ENCODE measurements around the gene CCDC183. TPM values are rescaled to one million over a fixed set of nuclear protein-coding genes. Genes with fewer than 3 reads are reported as not detected.
"Not testable (repeated sequence)": the region's sequence is repeated elsewhere in the genome, so short reads cannot be mapped to it uniquely, and the experiment has no call there.

The CCDC183 gene
- total RNA-seq, 1 experiment from 2014 or later = not detected

DNA sequence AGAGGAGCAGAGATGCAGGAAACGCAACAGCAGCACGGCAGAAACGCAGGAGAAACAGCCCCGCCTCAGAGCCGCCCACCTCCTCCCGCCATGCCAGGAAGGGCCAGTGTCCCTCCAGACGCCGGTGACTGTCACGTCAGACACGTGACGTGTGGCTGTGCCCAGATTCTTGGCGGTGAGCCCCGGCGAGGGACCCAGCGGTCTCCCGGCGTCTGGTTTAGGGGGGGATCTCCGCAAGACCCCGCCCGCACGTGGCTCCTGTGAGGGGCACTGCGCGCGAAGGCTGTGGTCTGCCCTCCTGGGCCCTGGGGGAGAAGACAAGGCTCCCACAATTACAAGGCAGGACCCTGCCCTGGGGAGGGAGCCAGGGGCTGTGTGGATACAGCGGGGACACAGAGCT lies 35.7 kb upstream of the CCDC183 start:
- no peak for DNase-seq (ENCODE audit: low read depth)

DNA sequence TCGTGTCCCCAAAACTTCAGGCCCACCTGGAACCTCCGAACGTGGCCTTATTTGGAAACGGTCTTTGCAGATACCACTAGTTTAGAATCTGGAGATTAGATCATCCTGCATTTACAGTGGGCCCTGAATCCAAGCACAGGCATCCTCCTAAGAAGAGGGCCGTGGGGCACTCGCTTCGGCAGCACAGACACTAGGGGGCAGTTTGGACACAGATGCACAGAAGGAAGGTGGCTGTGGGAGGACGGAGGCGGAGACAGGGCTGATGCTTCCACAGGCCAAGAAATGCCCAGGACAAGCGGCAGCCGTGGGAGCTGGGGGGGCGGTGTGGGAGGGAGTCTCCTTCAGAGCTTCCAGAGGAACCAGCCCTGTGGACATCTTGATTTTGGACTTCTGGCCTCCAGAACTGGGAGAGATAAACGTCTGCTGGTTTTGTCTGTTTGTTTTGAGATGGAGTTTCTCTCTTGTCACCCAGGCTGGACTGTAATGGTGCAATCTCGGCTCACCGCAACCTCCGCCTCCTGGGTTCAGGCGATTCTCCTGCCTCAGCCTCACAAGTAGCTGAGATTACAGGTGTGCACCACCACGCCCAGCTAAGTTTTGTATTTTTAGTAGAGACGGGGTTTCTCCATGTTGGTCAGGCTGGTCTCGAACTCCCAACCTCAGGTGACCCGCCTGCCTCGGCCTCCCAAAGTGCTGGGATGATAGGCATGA lies 35.1 kb upstream of the CCDC183 start:
- DNase-seq (ENCODE audit: low read depth) = peak; percentile 61

DNA sequence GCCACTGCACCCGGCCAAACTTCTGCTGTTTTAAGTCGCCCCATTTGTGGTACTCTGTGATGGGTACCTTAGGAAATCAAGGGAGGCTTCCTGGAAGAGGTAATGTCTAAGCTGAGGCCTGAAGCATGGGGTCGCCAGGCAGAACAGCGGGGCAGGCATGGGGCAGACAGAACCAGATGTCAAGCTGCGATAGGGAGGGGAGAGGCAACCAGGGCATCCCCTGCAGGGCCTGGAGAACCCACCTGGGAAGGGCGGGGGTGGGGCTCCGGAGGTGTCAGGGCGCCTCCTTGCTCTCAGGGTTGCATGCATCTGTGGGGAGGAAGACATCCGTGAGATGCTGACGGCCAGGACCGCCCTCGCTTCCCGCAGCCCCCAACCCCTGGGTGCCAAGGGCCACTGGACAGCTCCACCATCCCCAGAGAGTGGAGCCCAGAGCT lies 34.6 kb upstream of the CCDC183 start:
- no peak for DNase-seq (ENCODE audit: low read depth)

DNA sequence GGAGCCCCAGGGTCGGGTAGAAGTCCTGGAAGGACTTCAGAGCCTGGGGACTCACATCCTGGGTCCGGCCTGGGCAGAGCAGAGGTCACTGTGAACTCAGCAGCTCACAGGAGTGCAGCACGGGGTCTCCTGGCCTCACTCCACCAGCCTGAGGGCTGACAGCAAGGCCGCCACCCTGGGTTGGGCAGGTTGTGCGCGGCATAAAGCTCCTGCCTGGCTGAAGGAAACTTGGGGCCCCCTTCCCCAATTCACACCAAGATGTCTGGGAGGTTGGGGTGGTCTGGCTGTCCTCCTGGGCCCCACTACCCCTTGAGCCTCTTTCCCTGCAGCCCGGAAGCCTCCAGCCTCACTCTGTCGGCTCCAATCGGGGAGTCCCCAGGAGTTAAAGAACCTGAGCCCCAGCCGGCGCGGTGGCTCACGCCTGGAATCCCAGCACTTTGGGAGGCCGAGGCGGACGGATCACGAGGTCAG lies 33.9 kb upstream of the CCDC183 start:
- DNase-seq (ENCODE audit: low read depth) = no peak

DNA sequence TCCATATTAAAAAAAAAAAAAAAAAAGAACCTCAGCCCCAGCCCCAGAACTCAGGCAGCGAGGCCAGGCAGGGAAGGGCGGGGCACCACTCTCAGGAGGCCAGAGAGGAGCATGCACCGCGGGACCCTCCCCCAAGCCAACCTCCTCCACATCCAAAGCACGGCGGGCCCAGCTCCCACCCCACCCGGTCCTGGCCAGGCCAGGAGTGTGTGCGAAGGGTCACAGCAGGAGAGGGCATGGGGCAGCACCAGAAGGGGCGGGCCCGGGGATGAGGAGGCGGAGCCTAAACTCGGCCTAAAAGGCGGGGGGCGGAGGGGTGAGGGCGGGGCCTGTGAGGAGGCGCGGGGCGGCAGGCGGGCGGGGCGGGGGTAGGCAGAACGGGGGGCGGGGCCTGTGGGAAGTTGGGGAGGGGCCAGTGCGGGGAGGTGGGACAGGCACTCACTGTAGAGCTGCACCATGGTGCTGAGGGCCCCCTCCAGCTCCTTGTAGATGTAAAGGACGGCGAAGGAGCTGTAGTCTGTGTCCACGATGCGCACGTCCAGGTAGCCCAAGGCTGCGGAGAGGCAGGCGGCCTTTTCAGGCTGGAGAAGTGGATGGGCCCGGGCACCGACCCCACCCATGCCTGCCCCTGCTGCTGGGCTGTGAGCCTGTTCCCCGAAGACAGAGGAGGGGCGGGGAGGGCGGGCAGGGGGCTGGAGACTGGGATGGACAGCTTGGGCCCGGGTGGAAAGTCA lies 33.1 kb upstream of the CCDC183 start:
- DNase-seq (ENCODE audit: low read depth) = no peak

DNA sequence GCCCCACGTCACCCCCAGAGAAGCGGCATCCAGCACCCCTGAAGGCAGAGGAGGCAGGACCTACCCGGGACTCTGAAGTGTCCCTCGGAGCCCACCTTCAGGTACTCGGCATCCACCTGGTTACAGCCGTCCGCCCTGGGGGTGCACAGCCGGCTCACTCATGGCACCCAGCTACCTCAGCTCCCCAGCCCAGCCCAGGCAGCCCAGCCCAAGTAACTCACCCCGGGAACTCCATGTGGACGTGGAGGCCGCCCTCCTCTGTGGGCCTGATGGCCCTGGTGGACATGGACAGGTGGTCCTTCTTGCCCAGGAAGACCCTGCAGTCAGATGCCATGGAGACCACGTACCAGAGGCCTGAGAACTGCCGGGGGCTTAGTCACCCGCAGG lies 32.5 kb upstream of the CCDC183 start:
- DNase-seq (ENCODE audit: low read depth) = no peak

DNA sequence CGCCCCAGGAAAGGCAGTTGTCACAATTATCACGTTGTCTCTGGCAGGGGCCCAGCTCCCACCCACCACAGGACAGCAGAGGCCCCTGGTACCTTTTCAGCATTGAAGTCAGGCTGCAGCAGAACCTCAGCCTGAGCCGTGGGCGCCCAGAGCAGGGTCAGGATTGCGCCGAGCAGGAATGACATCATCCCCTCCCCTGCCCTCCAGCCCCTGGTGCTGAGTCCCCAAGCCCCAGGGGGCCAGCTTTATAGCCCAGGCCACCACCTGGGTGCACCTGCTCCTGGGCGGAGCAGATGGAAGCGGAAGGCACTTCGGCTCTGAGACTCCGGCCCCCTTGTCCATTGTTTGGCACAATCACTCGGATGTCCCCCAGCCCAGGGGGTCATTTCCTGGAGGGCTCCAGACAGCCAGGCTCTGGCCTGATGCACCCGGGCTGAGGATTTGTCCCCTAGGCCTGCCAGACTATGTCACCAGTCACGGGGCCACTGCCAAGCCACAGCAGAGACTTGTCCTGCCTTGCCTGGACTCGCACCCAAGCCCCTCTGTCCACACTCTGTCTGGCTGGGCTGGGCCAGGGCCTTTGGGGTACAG lies 31.7 kb upstream of the CCDC183 start, which contains the start of gene LCN15:
LCN15 (minus strand) TSS at position 218 of the 591 bp plus-strand sequence; CDS start at position 188, 30 bp downstream.
- DNase-seq (ENCODE audit: low read depth) = no peak

DNA sequence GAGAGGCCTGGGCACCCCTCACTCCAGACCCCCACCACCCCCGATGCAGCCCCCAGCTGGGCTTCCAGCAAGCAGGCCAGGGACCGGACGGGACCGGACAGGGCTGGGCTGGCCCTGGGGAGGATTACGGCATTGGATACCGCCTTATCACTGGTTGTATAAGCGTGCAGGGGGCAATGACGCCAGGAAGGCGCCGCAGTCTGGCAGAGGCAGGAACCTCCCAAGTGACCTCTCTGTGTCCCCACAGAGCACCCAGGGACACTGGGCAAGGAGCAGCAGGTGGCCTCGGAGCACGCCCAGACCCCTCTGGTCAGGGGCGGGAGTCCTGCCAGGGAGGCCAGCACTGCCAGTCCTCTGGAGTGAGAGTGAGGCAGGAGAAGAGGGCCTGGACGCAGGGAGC lies 31.1 kb upstream of the CCDC183 start:
- no peak for DNase-seq (ENCODE audit: low read depth)

DNA sequence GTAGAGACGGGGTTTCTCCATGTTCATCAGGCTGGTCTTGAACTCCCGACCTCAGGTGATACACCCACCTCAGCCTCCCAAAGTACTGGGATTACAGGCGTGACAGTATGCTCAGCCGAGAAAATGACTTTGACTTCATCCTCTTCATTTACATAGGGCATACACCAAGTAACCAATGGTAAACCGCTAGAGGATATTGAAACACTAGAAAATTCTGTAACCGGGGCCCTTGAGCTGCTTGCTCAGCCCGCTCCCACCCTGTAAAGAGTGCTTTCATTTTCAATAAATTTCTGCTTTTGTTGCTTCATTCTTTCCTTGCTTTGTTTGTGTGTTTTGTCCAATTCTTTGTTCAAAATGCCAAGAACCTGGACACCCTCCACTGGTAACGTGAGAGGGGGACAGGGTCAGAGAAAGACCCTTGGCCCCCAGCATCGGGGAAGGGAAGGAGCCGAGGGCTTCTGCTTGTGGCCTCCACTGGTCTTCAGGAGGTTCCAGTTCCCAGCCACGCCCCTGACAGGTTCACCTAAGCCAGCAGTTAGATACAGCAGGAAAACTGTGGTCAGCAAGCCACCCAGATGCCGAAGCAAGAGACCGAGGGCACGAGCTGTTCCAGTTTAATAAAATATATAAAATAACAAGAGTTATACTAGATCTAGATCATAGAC lies 30.3 kb upstream of the CCDC183 start:
- not testable (repeated sequence) for DNase-seq (ENCODE audit: low read depth)

DNA sequence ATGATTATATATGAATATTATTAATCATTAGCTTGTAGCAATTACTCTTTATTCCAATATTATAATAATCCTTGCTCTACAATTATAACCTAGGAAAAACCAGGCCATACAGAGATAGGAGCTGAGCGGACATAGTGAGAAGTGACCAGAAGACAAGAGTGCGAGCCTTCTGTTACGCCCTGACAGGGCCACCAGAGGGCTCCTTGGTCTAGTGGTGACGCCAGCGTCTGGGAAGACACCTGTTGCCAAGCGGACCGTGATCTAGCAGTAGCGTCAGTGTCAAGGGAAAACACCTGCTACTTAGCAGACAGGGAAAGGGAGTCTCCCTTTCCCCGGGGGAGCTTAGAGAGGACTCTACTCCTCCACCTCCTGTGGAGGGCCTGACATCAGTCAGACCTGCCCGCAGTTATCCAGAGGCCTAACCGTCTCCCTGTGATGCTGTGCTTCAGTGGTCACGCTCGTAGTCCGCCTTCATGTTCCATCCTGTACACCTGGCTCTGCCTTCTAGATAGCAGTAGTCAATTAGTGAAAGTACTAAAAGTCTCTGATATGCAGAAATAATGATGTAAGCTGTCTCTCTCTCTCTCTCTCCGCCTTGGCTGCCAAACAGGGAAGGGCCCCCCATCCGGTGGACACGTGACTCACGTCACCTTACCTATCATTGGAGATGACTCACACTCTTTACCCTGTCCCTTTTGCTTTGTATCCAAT lies 29.6 kb upstream of the CCDC183 start:
- peak; percentile 46 for DNase-seq (ENCODE audit: low read depth)

DNA sequence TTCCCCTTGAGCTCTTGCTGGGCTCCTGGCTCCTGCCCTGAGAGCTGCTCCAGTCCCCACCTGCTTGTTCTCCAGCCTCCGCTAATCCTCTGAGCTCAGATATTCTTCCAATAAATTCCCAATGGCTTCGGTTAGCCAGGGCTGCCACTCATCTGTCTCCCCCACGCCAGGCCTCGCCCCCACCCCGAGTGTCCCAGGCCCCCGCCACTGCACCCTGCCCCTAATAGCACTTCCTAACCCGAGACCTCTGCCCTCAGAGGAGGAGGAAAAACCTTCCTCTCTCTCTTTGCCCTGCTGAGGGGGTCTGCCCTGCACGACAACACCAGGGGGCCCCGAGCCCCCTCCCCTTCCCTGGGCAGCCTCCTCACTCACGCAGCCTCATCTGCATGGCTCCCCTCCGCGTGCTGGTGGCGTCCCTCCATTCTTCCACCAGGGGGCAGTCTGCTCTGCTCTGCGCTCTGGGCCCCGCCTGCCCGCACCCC lies 26.4 kb upstream of the CCDC183 start:
- no peak for DNase-seq (ENCODE audit: low read depth)

DNA sequence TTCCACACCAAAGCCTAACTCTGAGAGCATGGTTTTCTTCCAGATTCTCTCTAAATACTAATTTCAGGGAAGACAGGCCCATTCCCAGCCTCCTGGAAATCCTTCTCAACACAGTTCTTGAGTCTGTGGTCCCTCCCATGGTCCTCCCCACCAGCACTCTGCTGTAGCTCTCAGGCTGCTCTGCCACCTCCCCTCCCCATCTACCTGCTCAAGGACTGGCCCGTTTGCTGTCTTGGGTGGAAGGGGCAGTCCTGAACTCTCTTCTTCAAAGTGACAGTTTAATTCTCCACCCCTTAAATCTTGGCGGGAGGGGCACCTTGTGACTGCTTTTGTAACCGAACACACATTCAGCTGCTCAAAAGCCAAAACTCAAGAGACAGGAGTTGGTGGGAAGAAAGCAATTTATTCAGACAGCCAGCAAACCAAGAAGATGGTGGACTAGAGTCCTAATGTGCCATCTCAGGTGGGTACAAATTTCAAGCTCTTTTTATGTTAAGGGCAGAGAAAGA lies 24.2 kb upstream of the CCDC183 start:
- no peak for DNase-seq (ENCODE audit: low read depth)

DNA sequence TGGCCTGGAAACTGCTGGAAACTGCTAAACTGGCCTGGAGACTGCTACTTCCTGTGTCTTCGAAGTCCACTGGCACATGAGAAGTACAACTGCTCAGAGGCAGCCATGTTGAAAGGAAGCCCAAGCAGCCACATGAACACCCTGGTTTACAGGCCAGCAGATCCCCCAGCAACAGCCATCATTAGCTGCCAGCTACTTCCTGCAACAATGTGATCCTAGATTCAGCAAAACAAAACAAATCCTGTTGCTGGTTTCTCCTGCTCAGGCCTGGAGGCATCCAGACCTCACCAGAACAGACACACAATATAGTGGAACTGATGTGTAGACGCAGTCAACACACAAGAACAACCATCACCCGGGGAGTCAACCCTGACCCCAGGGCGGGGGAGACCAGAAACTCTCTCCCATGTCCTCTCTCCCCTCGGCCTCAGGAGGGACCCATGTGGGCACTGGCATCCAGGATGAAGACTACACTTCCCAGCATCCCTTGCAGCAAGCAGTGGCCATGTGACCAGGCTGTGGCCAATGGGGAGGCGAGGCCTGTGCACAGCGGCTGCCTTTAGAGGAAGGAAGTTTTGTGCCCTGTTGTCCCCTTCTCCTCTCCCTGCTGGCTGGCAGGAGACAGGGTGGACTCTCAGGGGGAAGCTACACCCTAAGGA lies 22.6 kb upstream of the CCDC183 start:
- peak; percentile 45 for DNase-seq (ENCODE audit: low read depth)

DNA sequence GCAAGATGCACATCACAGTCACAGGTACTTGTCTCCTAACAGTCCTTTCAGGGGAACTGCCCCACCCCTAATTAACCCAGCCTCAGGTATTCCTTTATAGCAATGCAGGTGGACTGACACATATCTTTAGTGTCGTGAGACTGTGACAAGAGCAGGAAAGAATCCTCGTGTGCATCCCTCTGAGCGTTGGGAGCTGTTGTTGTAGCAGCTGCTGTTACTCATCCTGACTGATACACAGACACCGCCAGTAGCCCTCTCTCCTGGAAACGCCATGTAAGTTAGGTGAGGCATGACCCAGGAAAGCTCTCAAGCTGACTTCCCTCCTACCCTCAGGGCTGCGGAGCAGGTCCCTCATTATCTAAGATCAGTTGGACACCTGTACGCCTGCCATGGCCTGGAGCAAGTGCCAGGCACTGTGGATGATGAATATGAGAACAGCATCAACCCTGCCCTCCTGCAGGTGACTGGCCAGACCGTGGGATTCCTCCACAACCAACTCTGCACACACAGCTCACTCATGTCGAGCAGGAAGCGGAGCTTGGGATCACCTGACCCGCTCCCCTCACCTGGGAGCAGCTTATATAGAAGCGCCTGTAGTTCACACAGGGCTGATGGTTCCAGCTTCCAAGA lies 21.6 kb upstream of the CCDC183 start:
- DNase-seq (ENCODE audit: low read depth) = no peak

DNA sequence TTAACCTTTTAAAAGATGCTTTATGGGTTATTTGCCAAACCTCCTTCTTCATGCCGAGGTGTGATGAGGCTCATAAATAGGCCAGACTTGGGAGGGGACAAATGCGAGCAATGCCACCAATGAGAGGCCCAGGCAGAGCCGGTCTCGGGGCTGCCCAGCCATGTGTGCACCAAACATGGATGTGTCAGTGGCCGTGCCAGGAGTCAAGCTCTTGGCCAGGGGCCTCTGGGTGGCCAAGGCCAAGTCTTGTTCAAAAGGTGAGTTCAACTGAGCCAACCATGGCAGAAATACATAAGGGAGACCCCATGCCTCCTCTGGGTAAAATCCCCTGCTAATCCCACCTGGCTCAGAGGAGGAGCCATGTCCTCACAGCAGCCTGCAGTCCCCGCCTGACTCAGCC lies 20.9 kb upstream of the CCDC183 start:
- no peak for DNase-seq (ENCODE audit: low read depth)

DNA sequence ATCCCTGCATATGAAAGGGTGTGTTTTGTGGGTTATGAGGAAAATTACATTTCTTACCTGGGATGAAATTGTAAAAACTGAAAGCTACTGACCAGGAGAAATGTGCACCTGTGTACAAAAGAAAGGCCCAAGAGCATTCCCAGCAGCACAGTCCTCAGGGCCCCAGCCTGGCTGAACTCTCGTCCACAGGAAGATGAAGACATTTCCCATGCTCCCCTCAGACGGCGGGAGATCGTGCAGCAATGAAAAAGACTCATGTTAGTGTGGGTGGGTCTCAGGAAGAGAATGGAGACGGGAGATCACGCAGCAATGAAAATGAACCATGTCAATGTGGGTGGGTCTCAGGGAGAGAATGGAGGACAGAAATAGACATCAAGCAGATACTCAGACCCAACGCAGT lies 19.2 kb upstream of the CCDC183 start:
- no peak for DNase-seq (ENCODE audit: low read depth)

DNA sequence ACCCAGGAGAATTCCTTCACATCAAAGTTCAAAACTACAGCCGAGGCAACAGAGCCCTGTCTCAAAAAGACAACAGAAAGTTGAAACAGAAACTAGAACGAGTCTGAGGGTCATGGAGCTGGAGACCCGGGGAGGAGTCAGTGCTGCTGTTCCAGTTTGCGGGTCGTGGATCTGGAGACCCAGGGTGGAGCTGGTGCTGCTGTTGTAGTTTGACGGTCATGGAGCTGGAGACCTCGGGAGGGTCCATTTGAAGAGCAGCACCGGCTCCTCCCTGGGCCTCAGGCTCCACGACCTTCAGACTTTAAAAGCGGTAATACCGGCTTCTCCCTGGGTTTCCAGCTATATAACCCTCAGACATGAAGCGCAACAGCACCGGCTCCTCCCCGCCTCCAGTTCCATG lies 18.8 kb upstream of the CCDC183 start:
- no peak for DNase-seq (ENCODE audit: low read depth)

DNA sequence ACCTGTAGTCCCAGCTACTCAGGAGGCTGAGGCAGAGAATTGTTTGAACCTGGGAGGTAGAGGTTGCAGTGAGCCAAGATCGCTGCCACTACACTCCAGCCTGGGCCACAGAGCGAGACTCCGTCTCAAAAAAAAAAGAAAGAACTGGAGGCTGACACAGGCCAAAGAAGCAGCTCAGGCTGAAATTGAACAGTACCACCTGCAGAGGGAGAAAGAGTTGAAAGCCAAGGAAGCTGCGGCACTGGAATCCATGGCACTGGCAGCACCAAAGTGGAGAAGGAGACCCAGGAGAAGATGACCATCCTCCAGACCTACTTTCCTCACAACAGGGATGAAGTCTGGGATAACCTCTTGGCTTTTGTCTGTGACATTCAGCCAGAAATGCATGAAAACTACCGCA lies 16.3 kb upstream of the CCDC183 start:
- DNase-seq (ENCODE audit: low read depth) = no peak

DNA sequence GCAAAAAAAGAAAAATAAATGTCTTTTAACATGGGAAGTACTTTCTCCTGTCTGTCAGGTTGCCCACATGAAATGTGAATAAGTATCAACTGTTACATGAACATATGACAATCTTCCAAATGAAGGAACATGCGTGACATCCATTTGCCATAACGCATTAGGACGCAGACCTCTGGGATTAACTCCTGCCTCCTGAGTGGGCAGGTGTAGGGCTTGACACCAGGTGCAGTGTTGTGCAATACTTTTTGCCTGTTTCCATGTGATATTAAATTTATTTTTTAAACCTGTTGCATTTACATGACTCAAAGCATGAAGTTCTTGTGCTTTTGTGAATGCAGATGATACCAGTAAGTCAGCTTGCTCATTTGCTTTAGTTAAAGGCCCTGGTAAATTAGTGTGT lies 13.7 kb upstream of the CCDC183 start:
- DNase-seq (ENCODE audit: low read depth) = no peak

Data from HT1080 (cell line).